Activated naive CD8-positive, alpha-beta T cell (primary cell): ENCODE data around the gene SIAH3.

Experiments
- H3K27ac Mint-ChIP-seq: one replicate; pipeline ENCODE4 v1.8.0; 2021; ENCODE audit warnings: mixed read lengths
- H3K27me3 Mint-ChIP-seq: one replicate; pipeline ENCODE4 v1.8.0; 2021; ENCODE audit warnings: mixed read lengths
- H3K36me3 Mint-ChIP-seq: one replicate; pipeline ENCODE4 v1.8.0; 2021; ENCODE audit warnings: mixed read lengths
- H3K4me1 Mint-ChIP-seq: one replicate; pipeline ENCODE4 v1.8.0; 2021; ENCODE audit warnings: low read depth, mixed read lengths
- H3K4me3 Mint-ChIP-seq: one replicate; pipeline ENCODE4 v1.8.0; 2021; ENCODE audit warnings: mild to moderate bottlenecking, mixed read lengths
- H3K9me3 Mint-ChIP-seq: one replicate; pipeline ENCODE4 v1.8.0; 2021; ENCODE audit warnings: low read depth, mixed read lengths

Gene SIAH3

GRCh38 chr13:45846681-45847080 is 4.9 kb downstream of the SIAH3 start:
- H3K27me3 Mint-ChIP-seq: no peaks in the 10 kb centered on the region
- H3K4me1 Mint-ChIP-seq: peaks cover 55% of the 10 kb centered on the region

GRCh38 chr13:45838171-45838745 is 13.3 kb downstream of the SIAH3 start:
- H3K9me3 Mint-ChIP-seq: no peaks in the 10 kb centered on the region
- no peak overlapping the region for H3K4me3 Mint-ChIP-seq
- no peak overlapping the region for H3K27ac Mint-ChIP-seq
- H3K36me3 Mint-ChIP-seq: no peaks in the 10 kb centered on the region
- H3K27me3 Mint-ChIP-seq: no peaks in the 10 kb centered on the region
- no peaks in the 10 kb centered on the region for H3K4me1 Mint-ChIP-seq

More at GRCh38 chr13:45846681-45847080, 4.9 kb downstream of the SIAH3 start:
- Mint-ChIP-seq H3K27ac (no peak overlapping the region), H3K9me3 (no peaks in the 10 kb centered on the region), H3K4me3 (no peak overlapping the region), H3K36me3 (peaks cover 2% of the 10 kb centered on the region)

- Mint-ChIP-seq H3K27ac (no peak overlapping the region), H3K4me3 (no peak overlapping the region), H3K27me3 (no peaks in the 10 kb centered on the region), H3K4me1 (no peaks in the 10 kb centered on the region), H3K36me3 (no peaks in the 10 kb centered on the region), H3K9me3 (no peaks in the 10 kb centered on the region)
Measured at GRCh38 chr13:45837111-45837510, 14.4 kb downstream of the SIAH3 start.

GRCh38 chr13:45834411-45834994 is 17.1 kb downstream of the SIAH3 start:
- H3K27ac Mint-ChIP-seq: no peak overlapping the region
- no peaks in the 10 kb centered on the region for H3K27me3 Mint-ChIP-seq
- H3K9me3 Mint-ChIP-seq: no peaks in the 10 kb centered on the region
- no peaks in the 10 kb centered on the region for H3K4me1 Mint-ChIP-seq
- no peak overlapping the region for H3K4me3 Mint-ChIP-seq
- no peaks in the 10 kb centered on the region for H3K36me3 Mint-ChIP-seq

GRCh38 chr13:45833663-45834375 is 17.7 kb downstream of the SIAH3 start:
- Mint-ChIP-seq H3K36me3 (no peaks in the 10 kb centered on the region), H3K27ac (no peak overlapping the region), H3K4me1 (no peaks in the 10 kb centered on the region), H3K27me3 (no peaks in the 10 kb centered on the region), H3K4me3 (no peak overlapping the region), H3K9me3 (no peaks in the 10 kb centered on the region)

- Mint-ChIP-seq H3K27me3 (no peaks in the 10 kb centered on the region), H3K27ac (no peak overlapping the region), H3K9me3 (no peaks in the 10 kb centered on the region), H3K4me3 (no peak overlapping the region), H3K36me3 (no peaks in the 10 kb centered on the region), H3K4me1 (no peaks in the 10 kb centered on the region)
Measured at GRCh38 chr13:45833242-45833641, 18.3 kb downstream of the SIAH3 start.

- Mint-ChIP-seq H3K27ac (no peak overlapping the region), H3K9me3 (no peaks in the 10 kb centered on the region), H3K4me1 (no peaks in the 10 kb centered on the region), H3K27me3 (no peaks in the 10 kb centered on the region), H3K36me3 (no peaks in the 10 kb centered on the region), H3K4me3 (no peak overlapping the region)
Measured at GRCh38 chr13:45831851-45832250, 19.7 kb downstream of the SIAH3 start.

GRCh38 chr13:45830121-45830520 is 21.4 kb downstream of the SIAH3 start:
- Mint-ChIP-seq H3K4me1 (no peaks in the 10 kb centered on the region), H3K9me3 (no peaks in the 10 kb centered on the region), H3K36me3 (no peaks in the 10 kb centered on the region), H3K4me3 (no peak overlapping the region), H3K27me3 (no peaks in the 10 kb centered on the region), H3K27ac (no peak overlapping the region)

- H3K4me3 Mint-ChIP-seq: no peak overlapping the region
- H3K27me3 Mint-ChIP-seq: no peaks in the 10 kb centered on the region
- no peaks in the 10 kb centered on the region for H3K4me1 Mint-ChIP-seq
- H3K36me3 Mint-ChIP-seq: no peaks in the 10 kb centered on the region
- H3K9me3 Mint-ChIP-seq: no peaks in the 10 kb centered on the region
- no peak overlapping the region for H3K27ac Mint-ChIP-seq
Measured at GRCh38 chr13:45828256-45828968, 23.1 kb downstream of the SIAH3 start.

- H3K27me3 Mint-ChIP-seq: no peaks in the 10 kb centered on the region
- no peaks in the 10 kb centered on the region for H3K9me3 Mint-ChIP-seq
- H3K36me3 Mint-ChIP-seq: no peaks in the 10 kb centered on the region
- no peak overlapping the region for H3K4me3 Mint-ChIP-seq
- H3K4me1 Mint-ChIP-seq: no peaks in the 10 kb centered on the region
- H3K27ac Mint-ChIP-seq: no peak overlapping the region
Measured at GRCh38 chr13:45827318-45827717, 24.2 kb downstream of the SIAH3 start.

- H3K27me3 Mint-ChIP-seq: no peaks in the 10 kb centered on the region
Measured at GRCh38 chr13:45826731-45827130, 24.8 kb downstream of the SIAH3 start.

GRCh38 chr13:45825387-45825650 is 26.2 kb downstream of the SIAH3 start:
- Mint-ChIP-seq H3K27me3 (no peaks in the 10 kb centered on the region), H3K36me3 (no peaks in the 10 kb centered on the region), H3K27ac (no peak overlapping the region), H3K4me3 (no peak overlapping the region), H3K4me1 (no peaks in the 10 kb centered on the region), H3K9me3 (no peaks in the 10 kb centered on the region)

More at GRCh38 chr13:45826731-45827130, 24.8 kb downstream of the SIAH3 start:
- Mint-ChIP-seq H3K27ac (no peak overlapping the region), H3K36me3 (no peaks in the 10 kb centered on the region), H3K9me3 (no peaks in the 10 kb centered on the region), H3K4me3 (no peak overlapping the region), H3K4me1 (no peaks in the 10 kb centered on the region)

GRCh38 chr13:45823583-45823982 is 28.0 kb downstream of the SIAH3 start:
- no peaks in the 10 kb centered on the region for H3K27me3 Mint-ChIP-seq
- H3K4me3 Mint-ChIP-seq: no peak overlapping the region
- H3K9me3 Mint-ChIP-seq: no peaks in the 10 kb centered on the region

GRCh38 chr13:45821811-45822210 is 29.7 kb downstream of the SIAH3 start:
- Mint-ChIP-seq H3K27ac (no peak overlapping the region), H3K9me3 (no peaks in the 10 kb centered on the region), H3K4me3 (no peak overlapping the region), H3K27me3 (no peaks in the 10 kb centered on the region), H3K36me3 (peaks cover 4% of the 10 kb centered on the region), H3K4me1 (no peaks in the 10 kb centered on the region)

More at GRCh38 chr13:45823583-45823982, 28.0 kb downstream of the SIAH3 start:
- no peak overlapping the region for H3K27ac Mint-ChIP-seq
- H3K4me1 Mint-ChIP-seq: no peaks in the 10 kb centered on the region
- H3K36me3 Mint-ChIP-seq: peaks cover 4% of the 10 kb centered on the region

- Mint-ChIP-seq H3K4me3 (no peak overlapping the region), H3K27me3 (no peaks in the 10 kb centered on the region), H3K27ac (no peak overlapping the region), H3K9me3 (no peaks in the 10 kb centered on the region), H3K36me3 (peaks cover 4% of the 10 kb centered on the region), H3K4me1 (no peaks in the 10 kb centered on the region)
Measured at GRCh38 chr13:45820106-45820838, 31.3 kb downstream of the SIAH3 start.
